ENCODE results near the gene TDG. TPM values are rescaled to one million over a fixed set of nuclear protein-coding genes. Genes with fewer than 3 reads are reported as not detected.

Gene TDG
- polyA plus RNA-seq (20.8 to 35.6 TPM (median 27.1 TPM) in 3 replicates), polyA minus RNA-seq (3.3 to 26.9 TPM (median 17.3 TPM) in 3 replicates)
- 26.1 TPM for polyA plus RNA-seq (2011; ENCODE audit: low read depth)
- polyA plus RNA-seq (2011; cell fraction: cytosol; rRNA removed): 12.7 and 24.8 TPM in 2 replicates
- polyA plus RNA-seq (2011; cell fraction: nucleus; rRNA removed): 28.9 and 42.6 TPM in 2 replicates
- polyA plus RNA-seq (2012; ENCODE audit: low replicate concordance): 21.0 and 31.1 TPM in 2 replicates
- 11.7 TPM for polyA minus RNA-seq (2011; cell fraction: cytosol; rRNA and poly(A)+ RNA removed)
- polyA minus RNA-seq (2011; cell fraction: nucleus; rRNA and poly(A)+ RNA removed): 19.2 and 30.3 TPM in 2 replicates

- peak within 1 kb of the TSS; percentile 90 for H3K27ac ChIP-seq (ENCODE audit: control insufficient read depth, insufficient read depth, low read length)
- peaks cover 1 to 9% of the 10 kb centered on the region in 2 experiments for H3K36me3 ChIP-seq (ENCODE audit: control insufficient read depth in 2 of 2, extremely low read depth in 1 of 2, insufficient read depth in 2 of 2, low read length in 2 of 2)
- no peaks in the 10 kb centered on the region for H3K9me3 ChIP-seq (ENCODE audit: control insufficient read depth, low read depth, low read length)
- peak within 1 kb of the TSS; percentile 97 for H3K4me2 ChIP-seq (ENCODE audit: control insufficient read depth, extremely low read depth, insufficient read depth, low read depth, low read length)
- H3K79me2 ChIP-seq (ENCODE audit: control insufficient read depth, insufficient read depth, low read length): peaks cover 72% of the 10 kb centered on the region
- no peaks in the 10 kb centered on the region for H3K27me3 ChIP-seq (ENCODE audit: control insufficient read depth, extremely low read depth, insufficient read depth, low read length)
- H3K9me1 ChIP-seq (ENCODE audit: control insufficient read depth, extremely low read depth, insufficient read depth, low read length): no peaks in the 10 kb centered on the region
- dilution Hi-C loops (cut with MboI; ENCODE audit: extremely low pct_ligation_motif_present, low sequenced_read_pairs): no loop called here
- no peak for TF ChIP-seq EZH2 (IDR thresholded peaks at IDR 0.05; ENCODE audit: low read length)
- TF ChIP-seq CTCF (optimal IDR thresholded peaks at IDR 0.05 in 1 of 3, IDR thresholded peaks at IDR 0.05 in 1 of 3, conservative IDR thresholded peaks at IDR 0.05 in 1 of 3; ENCODE audit: extremely low read depth in 1 of 3, insufficient read depth in 2 of 3, low read length in 3 of 3): peak in 1 of 3 experiments; percentile 52
- peaks cover 29% of the 10 kb centered on the region for H3K4me1 ChIP-seq (ENCODE audit: control insufficient read depth, extremely low read depth, insufficient read depth, low read length)
- H3K9ac ChIP-seq (ENCODE audit: control insufficient read depth, extremely low read depth, insufficient read depth, low read length): peak within 1 kb of the TSS; percentile 94
- peak; percentile 85 for DNase-seq (ENCODE audit: low read depth, low spot score)
- peak within 1 kb of the TSS; percentile 82 for H2AFZ ChIP-seq (ENCODE audit: control insufficient read depth, low read length)
- peaks cover 7% of the 10 kb centered on the region for H4K20me1 ChIP-seq (ENCODE audit: control insufficient read depth, extremely low read depth, insufficient read depth, low read length)
- peak within 1 kb of the TSS; percentile 68 to 99 (median 80) for H3K4me3 ChIP-seq (ENCODE audit: control insufficient read depth in 2 of 3, extremely low read depth in 1 of 3, insufficient read depth in 2 of 3, low read depth in 1 of 3, low read length in 3 of 3)
- FAIRE-seq: peak; percentile 51
These were observed at the start of gene TDG for GRCh38 chr12:103965590-103966504. TDG (plus strand) TSS chr12:103965872; CDS start chr12:103966038, 166 bp downstream.

GRCh38 chr12:103917873-103918272 is 47.8 kb upstream of the TDG start:
- H3K4me2 ChIP-seq (ENCODE audit: control insufficient read depth, extremely low read depth, insufficient read depth, low read depth, low read length): no peak overlapping the region
- no peaks in the 10 kb centered on the region for H3K4me1 ChIP-seq (ENCODE audit: control insufficient read depth, extremely low read depth, insufficient read depth, low read length)
- H3K9ac ChIP-seq (ENCODE audit: control insufficient read depth, extremely low read depth, insufficient read depth, low read length): no peak overlapping the region
- no peaks in the 10 kb centered on the region for H3K27me3 ChIP-seq (ENCODE audit: control insufficient read depth, extremely low read depth, insufficient read depth, low read length)
- no peak overlapping the region for H3K27ac ChIP-seq (ENCODE audit: control insufficient read depth, insufficient read depth, low read length)
- dilution Hi-C loops (cut with MboI; ENCODE audit: extremely low pct_ligation_motif_present, low sequenced_read_pairs): no loop called here
- H2AFZ ChIP-seq (ENCODE audit: control insufficient read depth, low read length): no peak overlapping the region
- no peaks in the 10 kb centered on the region for H3K9me1 ChIP-seq (ENCODE audit: control insufficient read depth, extremely low read depth, insufficient read depth, low read length)
- FAIRE-seq: no peak
- no peaks in the 10 kb centered on the region for H4K20me1 ChIP-seq (ENCODE audit: control insufficient read depth, extremely low read depth, insufficient read depth, low read length)
- no peaks in the 10 kb centered on the region for H3K9me3 ChIP-seq (ENCODE audit: control insufficient read depth, low read depth, low read length)
- H3K79me2 ChIP-seq (ENCODE audit: control insufficient read depth, insufficient read depth, low read length): no peaks in the 10 kb centered on the region
- no peaks in the 10 kb centered on the region for H3K36me3 ChIP-seq (ENCODE audit: control insufficient read depth in 2 of 2, extremely low read depth in 1 of 2, insufficient read depth in 2 of 2, low read length in 2 of 2)
- TF ChIP-seq EZH2 (IDR thresholded peaks at IDR 0.05; ENCODE audit: low read length): no peak
- no peak for TF ChIP-seq CTCF (optimal IDR thresholded peaks at IDR 0.05 in 1 of 3, IDR thresholded peaks at IDR 0.05 in 1 of 3, conservative IDR thresholded peaks at IDR 0.05 in 1 of 3; ENCODE audit: extremely low read depth in 1 of 3, insufficient read depth in 2 of 3, low read length in 3 of 3)
- DNase-seq (ENCODE audit: low read depth, low spot score): no peak
- no peak overlapping the region for H3K4me3 ChIP-seq (ENCODE audit: control insufficient read depth in 2 of 3, extremely low read depth in 1 of 3, insufficient read depth in 2 of 3, low read depth in 1 of 3, low read length in 3 of 3)

All from keratinocyte (primary cell).